Left lung (tissue), 10 donors: ENCODE results near the gene MED15. TPM values are rescaled to one million over a fixed set of nuclear protein-coding genes. Genes with fewer than 3 reads are reported as not detected.

ENCODE experiments used
- ATAC-seq: fragments of 200-7000 bp; cut with Tn5 transposase; one replicate; pipeline ENCODE4 v1.9.1; 2020; ENCODE audit warnings: moderate library complexity
- DNase-seq, 4 donors: peaks; one replicate each; pipeline ENCODE4 v3.0.0-alpha.2; 2013 to 2020
- H3K27ac ChIP-seq, 2 donors: fragments of 200-600 bp; sonication (generic) in 1 of 2; one replicate each; pipeline versions ENCODE4 v1.5.0 to v1.8.0; 2020 to 2021
- H3K27me3 ChIP-seq, 2 donors: fragments of 200-600 bp; sonication (generic) in 1 of 2; one replicate each; pipeline versions ENCODE4 v1.5.0 to v1.8.0; 2020 to 2021
- H3K36me3 ChIP-seq, 2 donors: fragments of 200-600 bp; sonication (generic) in 1 of 2; one replicate each; pipeline versions ENCODE4 v1.5.0 to v1.8.0; 2020 to 2021
- H3K4me1 ChIP-seq, 2 donors: fragments of 200-600 bp; one replicate each; pipeline ENCODE4 v1.8.0; 2021
- H3K4me3 ChIP-seq, 2 donors: fragments of 200-600 bp; sonication (generic) in 1 of 2; one replicate each; pipeline versions ENCODE4 v1.5.0 to v1.8.0; 2020 to 2021; ENCODE audit warnings: mild to moderate bottlenecking in 1 of 2
- H3K9me3 ChIP-seq, 2 donors: fragments of 200-600 bp; sonication (generic) in 1 of 2; one replicate each; pipeline versions ENCODE4 v1.5.0 to v1.8.0; 2020 to 2021
- intact Hi-C, 2 donors: fragments of 100-400 bp; cut with DNase I; formaldehyde crosslinking; loops; one replicate each; pipeline versions ENCODE4 v1.11.2 to v1.14.2; 2022
- polyA plus RNA-seq, 6 donors: library from polyadenylated mRNA; unstranded; fragments of 120-200 nt; gene quantifications; one replicate each; pipeline ENCODE4 v1.2.1, GENCODE V29; 2013; ENCODE audit not compliant: insufficient read length in 6 of 6
- total RNA-seq, 2 donors: library from RNA; stranded (reverse); fragmentation: NEBNext Ultra II Directional; extraction: Animal tissue kit (Norgen Biotek cat#: 25700); gene quantifications; one replicate each; pipeline ENCODE4 v1.2.1, GENCODE V29; 2021
- TF ChIP-seq, protein P1 (sequence below), 2 donors: fragments of 200-600 bp; sonication (generic) in 1 of 2; IDR thresholded peaks; one replicate each; pipeline versions ENCODE4 v1.5.0 to v1.8.0; 2021; ENCODE audit warnings: antibody characterized with exemption in 2 of 2
- donor health status: DM: no; HTN: yes; CAD: no.
- donor health status: DM: no; HTN: no; CAD: no.

MED15 gene
- total and polyA plus RNA-seq, 8 donors: 47.2 to 121 (median 56.3) TPM

DNA sequence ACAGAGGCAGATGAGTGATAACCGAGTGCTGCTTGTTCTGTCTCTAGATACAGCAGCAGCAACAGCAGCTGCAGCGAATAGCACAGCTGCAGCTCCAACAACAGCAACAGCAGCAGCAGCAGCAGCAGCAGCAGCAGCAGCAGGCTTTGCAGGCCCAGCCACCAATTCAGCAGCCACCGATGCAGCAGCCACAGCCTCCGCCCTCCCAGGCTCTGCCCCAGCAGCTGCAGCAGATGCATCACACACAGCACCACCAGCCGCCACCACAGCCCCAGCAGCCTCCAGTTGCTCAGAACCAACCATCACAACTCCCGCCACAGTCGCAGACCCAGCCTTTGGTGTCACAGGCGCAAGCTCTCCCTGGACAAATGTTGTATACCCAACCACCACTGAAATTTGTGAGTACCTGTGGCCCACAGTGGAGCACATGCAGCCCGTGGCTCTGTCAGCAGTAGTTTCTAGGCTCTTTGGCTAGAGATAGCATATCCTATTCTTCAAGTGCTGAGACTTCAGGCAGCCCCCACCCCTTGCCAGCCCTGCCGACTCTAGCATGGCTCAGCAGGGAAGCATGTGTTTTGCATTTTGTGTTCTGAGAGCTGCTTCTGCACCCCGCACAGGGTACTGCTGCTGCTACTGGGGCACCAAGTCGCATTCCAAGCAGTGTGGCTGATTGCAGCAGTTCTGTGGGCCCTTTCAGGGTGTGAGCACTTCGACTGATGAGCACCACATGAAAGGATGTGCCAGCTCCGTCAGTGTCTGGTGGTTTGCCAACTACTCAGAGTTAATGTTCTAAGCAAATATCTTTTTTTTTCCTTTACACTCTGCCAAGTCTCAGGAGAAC is 59.2 kb downstream of the MED15 start:
- H3K9me3 ChIP-seq: no peaks in the 10 kb centered on the region
- ATAC-seq (peak; percentile 4), DNase-seq (peak in 1 of 4 donors; percentile 51)
- no peak overlapping the region for H3K4me3 ChIP-seq
- H3K27me3 ChIP-seq: no peaks in the 10 kb centered on the region
- peaks cover 0 to 93% of the 10 kb centered on the region in 2 donors for H3K36me3 ChIP-seq
- TF ChIP-seq, protein P1, sequence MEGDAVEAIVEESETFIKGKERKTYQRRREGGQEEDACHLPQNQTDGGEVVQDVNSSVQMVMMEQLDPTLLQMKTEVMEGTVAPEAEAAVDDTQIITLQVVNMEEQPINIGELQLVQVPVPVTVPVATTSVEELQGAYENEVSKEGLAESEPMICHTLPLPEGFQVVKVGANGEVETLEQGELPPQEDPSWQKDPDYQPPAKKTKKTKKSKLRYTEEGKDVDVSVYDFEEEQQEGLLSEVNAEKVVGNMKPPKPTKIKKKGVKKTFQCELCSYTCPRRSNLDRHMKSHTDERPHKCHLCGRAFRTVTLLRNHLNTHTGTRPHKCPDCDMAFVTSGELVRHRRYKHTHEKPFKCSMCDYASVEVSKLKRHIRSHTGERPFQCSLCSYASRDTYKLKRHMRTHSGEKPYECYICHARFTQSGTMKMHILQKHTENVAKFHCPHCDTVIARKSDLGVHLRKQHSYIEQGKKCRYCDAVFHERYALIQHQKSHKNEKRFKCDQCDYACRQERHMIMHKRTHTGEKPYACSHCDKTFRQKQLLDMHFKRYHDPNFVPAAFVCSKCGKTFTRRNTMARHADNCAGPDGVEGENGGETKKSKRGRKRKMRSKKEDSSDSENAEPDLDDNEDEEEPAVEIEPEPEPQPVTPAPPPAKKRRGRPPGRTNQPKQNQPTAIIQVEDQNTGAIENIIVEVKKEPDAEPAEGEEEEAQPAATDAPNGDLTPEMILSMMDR (IDR thresholded peaks at IDR 0.05): no peak
- intact Hi-C loops: no loop called here
- H3K27ac ChIP-seq: peak overlapping the region; percentile 26 to 41
- H3K4me1 ChIP-seq: peaks cover 38 to 51% of the 10 kb centered on the region in 2 donors

DNA sequence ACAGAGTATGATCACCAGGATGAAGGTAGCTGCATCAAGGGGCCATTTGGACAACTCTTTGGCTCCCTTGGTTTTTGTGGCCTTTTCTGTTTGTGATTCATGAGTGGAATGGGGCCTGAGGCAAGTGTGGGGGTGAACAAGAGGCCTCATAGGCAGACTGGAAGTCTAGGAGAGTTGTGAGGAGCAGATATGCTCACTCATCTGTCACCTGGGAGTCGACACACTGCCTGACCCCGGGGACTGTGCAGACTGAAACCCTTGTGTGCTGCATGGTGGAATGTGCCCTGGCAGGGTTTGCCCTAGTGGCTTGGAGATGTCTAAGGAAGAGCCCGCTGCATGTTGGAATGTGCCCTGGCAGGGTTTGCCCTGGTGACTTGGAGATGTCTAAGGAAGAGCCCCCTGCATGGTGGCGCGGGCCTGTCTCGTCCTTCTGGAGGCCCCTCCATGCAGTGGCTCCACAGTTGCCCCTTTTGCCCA is 60.0 kb downstream of the MED15 start:
- ATAC-seq (peak; percentile 46), DNase-seq (no peak)
- H3K4me1 ChIP-seq: peaks cover 38 to 51% of the 10 kb centered on the region in 2 donors
- no peak overlapping the region for H3K4me3 ChIP-seq
- no peaks in the 10 kb centered on the region for H3K9me3 ChIP-seq
- intact Hi-C loops: no loop called here
- peak overlapping the region; percentile 26 to 41 for H3K27ac ChIP-seq
- TF ChIP-seq, protein P1 (IDR thresholded peaks at IDR 0.05): no peak
- H3K36me3 ChIP-seq: peaks cover 0 to 93% of the 10 kb centered on the region in 2 donors
- H3K27me3 ChIP-seq: no peaks in the 10 kb centered on the region

- intact Hi-C loops: no loop called here
- Histone ChIP-seq H3K4me3 (no peak overlapping the region), H3K27ac (peak overlapping the region in 1 of 2 donors; percentile 72), H3K9me3 (no peaks in the 10 kb centered on the region), H3K4me1 (peaks cover 38 to 51% of the 10 kb centered on the region in 2 donors), H3K36me3 (peaks cover 3 to 93% of the 10 kb centered on the region in 2 donors), H3K27me3 (no peaks in the 10 kb centered on the region)
- DNase-seq (no peak), ATAC-seq (no peak)
- TF ChIP-seq, protein P1 (IDR thresholded peaks at IDR 0.05): no peak
Measured at GRCh38 chr22:20567993-20568417, 60.6 kb downstream of the MED15 start.

DNA sequence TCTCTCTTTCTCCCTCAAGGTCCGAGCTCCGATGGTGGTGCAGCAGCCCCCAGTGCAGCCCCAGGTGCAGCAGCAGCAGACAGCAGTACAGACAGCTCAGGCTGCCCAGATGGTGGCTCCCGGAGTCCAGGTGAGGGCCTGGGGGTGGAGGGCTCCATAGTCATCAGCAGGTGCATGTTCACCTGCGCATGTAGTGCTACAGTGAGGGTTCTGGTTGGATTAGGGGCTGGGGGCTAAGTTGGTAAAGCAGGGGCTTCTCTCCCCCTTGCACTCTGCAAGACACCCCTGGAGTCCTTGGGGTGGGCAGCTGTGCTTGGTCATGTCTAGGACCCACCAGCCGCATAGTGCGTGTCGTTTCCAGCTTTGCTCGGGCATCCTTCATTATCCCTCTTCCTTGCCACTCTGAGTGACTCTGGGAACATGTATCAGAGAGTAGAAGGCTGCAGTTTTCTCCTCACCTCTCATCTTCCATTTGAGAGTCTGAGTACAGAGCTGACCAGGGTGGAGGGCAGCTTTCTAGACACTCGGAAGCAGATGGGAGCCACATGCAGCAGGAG is 61.2 kb downstream of the MED15 start:
- peak overlapping the region; percentile 72 to 78 for H3K27ac ChIP-seq

More for the DNA sequence above, 61.2 kb downstream of the MED15 start:
- Histone ChIP-seq H3K9me3 (no peaks in the 10 kb centered on the region), H3K4me3 (no peak overlapping the region), H3K36me3 (peaks cover 3 to 94% of the 10 kb centered on the region in 2 donors), H3K4me1 (peaks cover 39 to 51% of the 10 kb centered on the region in 2 donors), H3K27me3 (no peaks in the 10 kb centered on the region)
- ATAC-seq: no peak
- no peak for DNase-seq
- intact Hi-C loops: no loop called here
- TF ChIP-seq, protein P1 (IDR thresholded peaks at IDR 0.05): no peak
